ENCODE measurements around the gene UPK1B.

The UPK1B gene

DNA sequence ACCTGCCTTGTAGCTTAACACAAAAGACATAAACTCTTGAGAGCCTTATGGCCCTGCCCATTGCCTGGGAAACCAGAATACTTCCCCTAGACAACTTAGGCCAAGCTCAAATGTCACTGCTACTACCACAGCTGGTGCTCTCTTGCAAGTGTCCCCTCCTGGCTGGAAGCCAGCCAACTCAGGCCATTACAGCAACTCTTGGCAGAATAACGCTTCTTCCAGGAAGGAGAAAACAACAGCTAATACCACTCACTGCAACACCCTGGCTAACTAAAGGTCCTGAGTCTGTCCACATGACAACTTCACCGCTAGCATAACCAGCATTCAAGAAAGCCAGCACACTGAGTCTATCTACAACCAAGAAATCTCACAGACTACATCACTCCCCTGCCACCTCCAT lies 72.4 kb downstream of the UPK1B start:
- in situ Hi-C loops (cut with MboI; ENCODE audit: low sequenced_read_pairs) = no loop called here

Measured in HL-60/S4 treated with retinoic acid at 250 ng/mL for 4 days and 3 days (cell line).